DOHH2 (cell line): Measurements from ENCODE around the gene RNF34.

Source experiments
- H3F3A ChIP-seq: fragments of 200-600 bp; sonication (generic), shearing (Covaris generic); 2 replicates; pipeline ENCODE4 v1.6.0; 2016; ENCODE audit warnings: antibody characterized with exemption, mild to moderate bottlenecking; ENCODE audit not compliant: control insufficient read depth, insufficient read depth
- H3K27ac ChIP-seq: fragments of 200-600 bp; sonication (generic); 2 replicates; pipeline ENCODE4 v1.5.1; 2014; ENCODE audit warnings: low read depth, mild to moderate bottlenecking, low read length, moderate library complexity
- H3K27me3 ChIP-seq: fragments of 200-600 bp; sonication (generic); 2 replicates; pipeline ENCODE4 v1.6.1; 2014; ENCODE audit warnings: mild to moderate bottlenecking, low read length, mixed read lengths; ENCODE audit not compliant: control insufficient read depth
- H3K36me3 ChIP-seq: fragments of 200-600 bp; sonication (generic); 2 replicates; pipeline ENCODE4 v1.6.1; 2014; ENCODE audit warnings: mild to moderate bottlenecking, low read length, moderate library complexity, mixed read lengths; ENCODE audit not compliant: control insufficient read depth
- H3K4me1 ChIP-seq: fragments of 200-600 bp; sonication (generic); 2 replicates; pipeline ENCODE4 v1.6.1; 2014; ENCODE audit warnings: mild to moderate bottlenecking, low read length, mixed read lengths; ENCODE audit not compliant: control insufficient read depth
- H3K4me2 ChIP-seq: fragments of 200-600 bp; sonication (generic); 2 replicates; pipeline ENCODE4 v1.6.0; 2014; ENCODE audit warnings: mild to moderate bottlenecking, low read length, moderate library complexity
- H3K4me3 ChIP-seq: fragments of 200-600 bp; sonication (generic); 2 replicates; pipeline ENCODE4 v1.5.1; 2014; ENCODE audit warnings: mild to moderate bottlenecking, low read length, mixed read lengths
- H3K79me2 ChIP-seq: fragments of 200-600 bp; sonication (generic); 2 replicates; pipeline ENCODE4 v1.6.1; 2014; ENCODE audit warnings: mild to moderate bottlenecking, low read length, mixed read lengths; ENCODE audit not compliant: control insufficient read depth
- H3K9me2 ChIP-seq: fragments of 200-600 bp; sonication (generic); replicated peaks from 2 replicates; pipeline ENCODE4 v1.6.1; 2014; ENCODE audit warnings: mild to moderate bottlenecking, low read length, mixed read lengths; ENCODE audit not compliant: control insufficient read depth
- H3K9me3 ChIP-seq: fragments of 200-600 bp; sonication (generic); 2 replicates; pipeline ENCODE4 v1.6.1; 2014; ENCODE audit warnings: antibody characterized with exemption, low read length, mixed read lengths; ENCODE audit not compliant: control insufficient read depth, insufficient read depth
- H4K20me1 ChIP-seq: fragments of 200-600 bp; sonication (generic); 2 replicates; pipeline ENCODE4 v1.6.0; 2014; ENCODE audit warnings: low read depth, mild to moderate bottlenecking, antibody characterized with exemption, low read length, moderate library complexity; ENCODE audit not compliant: control insufficient read depth, insufficient read depth
- EZH2phosphoT487 ChIP-seq: fragments of 200-600 bp; sonication (generic); IDR thresholded peaks from 2 replicates; pipeline ENCODE4 v1.6.1; 2017; ENCODE audit warnings: borderline replicate concordance, mild to moderate bottlenecking, antibody characterized with exemption, low read length, moderate library complexity, mixed read lengths
- TF ChIP-seq, protein P1 (sequence below): fragments of 200-600 bp; sonication (generic); IDR thresholded peaks from one replicate; pipeline ENCODE4 v1.5.1; 2014; ENCODE audit warnings: antibody characterized with exemption, mild to moderate bottlenecking, low read depth, low read length; ENCODE audit not compliant: poor library complexity, severe bottlenecking

RNF34 gene

DNA sequence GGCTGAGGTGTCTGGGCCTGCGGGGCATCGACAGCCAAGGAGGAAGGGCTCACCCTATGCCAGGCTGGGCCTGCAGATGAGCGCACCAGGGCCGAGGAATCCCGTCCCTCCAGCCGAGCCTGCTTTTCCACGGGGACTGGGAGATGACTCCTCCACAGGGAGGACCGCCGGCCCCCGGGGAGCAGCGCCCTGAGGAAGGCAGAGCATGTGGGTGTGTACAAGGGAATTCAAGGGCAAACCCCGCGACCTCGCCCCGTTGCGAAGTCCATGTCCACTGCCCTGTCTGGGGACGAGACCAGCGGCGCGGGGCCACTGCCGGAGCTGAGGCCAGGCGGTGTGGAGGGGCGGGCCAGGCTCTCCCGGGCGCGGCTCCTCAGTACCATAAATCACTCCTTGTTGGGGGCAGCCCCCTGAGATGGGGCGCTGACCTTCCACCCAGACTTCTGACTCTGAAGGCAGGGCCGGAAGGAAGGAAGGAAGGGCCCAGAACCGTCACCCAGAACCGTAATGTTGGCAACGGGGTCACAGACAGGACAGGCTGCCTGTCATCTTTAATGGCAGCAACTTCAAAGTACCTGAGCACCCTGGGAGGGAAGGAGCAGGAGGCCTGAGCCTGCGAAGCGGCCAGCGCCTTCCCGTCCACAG, 52.5 kb downstream of the RNF34 start:
- H3K79me2 ChIP-seq, result peaks cover 95% of the 10 kb centered on the region
- no peak overlapping the region for H3K4me3 ChIP-seq

DNA sequence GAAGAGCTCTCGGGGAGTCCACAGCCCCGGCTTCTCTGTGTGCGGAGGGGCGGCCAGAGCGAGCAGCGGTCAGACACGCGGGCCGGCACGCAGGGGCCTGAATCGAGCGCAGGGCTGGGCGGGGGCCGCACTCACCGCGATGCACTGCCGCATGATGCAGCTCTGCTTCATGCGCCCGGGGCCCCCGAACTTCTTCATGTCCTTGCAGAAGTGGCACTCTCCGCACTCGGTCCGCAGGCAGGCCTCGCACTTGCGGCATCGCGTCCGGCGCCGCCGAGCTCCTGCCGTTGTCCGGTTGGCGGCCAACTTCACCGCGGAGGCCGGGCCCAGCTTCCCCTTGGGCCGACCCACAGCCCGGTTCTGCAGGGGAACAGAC, 53.1 kb downstream of the RNF34 start:
- Histone ChIP-seq H3K4me3 (no peak overlapping the region), H3K4me1 (0 out of 2 replicates have a peak, but pooled peaks cover 3% of the 10 kb centered on the region), H3K9me3 (no peaks in the 10 kb centered on the region), H3K9me2 (no peaks in the 10 kb centered on the region), H3K79me2 (peaks cover 98% of the 10 kb centered on the region), H3K27me3 (no peaks in the 10 kb centered on the region), H4K20me1 (peaks cover 13% of the 10 kb centered on the region), H3K36me3 (peaks cover 69% of the 10 kb centered on the region), H3F3A (no peaks in the 10 kb centered on the region; the same call in 1 of the 2 replicates), H3K4me2 (no peak overlapping the region), H3K27ac (no peak overlapping the region)
- TF ChIP-seq, protein P1, sequence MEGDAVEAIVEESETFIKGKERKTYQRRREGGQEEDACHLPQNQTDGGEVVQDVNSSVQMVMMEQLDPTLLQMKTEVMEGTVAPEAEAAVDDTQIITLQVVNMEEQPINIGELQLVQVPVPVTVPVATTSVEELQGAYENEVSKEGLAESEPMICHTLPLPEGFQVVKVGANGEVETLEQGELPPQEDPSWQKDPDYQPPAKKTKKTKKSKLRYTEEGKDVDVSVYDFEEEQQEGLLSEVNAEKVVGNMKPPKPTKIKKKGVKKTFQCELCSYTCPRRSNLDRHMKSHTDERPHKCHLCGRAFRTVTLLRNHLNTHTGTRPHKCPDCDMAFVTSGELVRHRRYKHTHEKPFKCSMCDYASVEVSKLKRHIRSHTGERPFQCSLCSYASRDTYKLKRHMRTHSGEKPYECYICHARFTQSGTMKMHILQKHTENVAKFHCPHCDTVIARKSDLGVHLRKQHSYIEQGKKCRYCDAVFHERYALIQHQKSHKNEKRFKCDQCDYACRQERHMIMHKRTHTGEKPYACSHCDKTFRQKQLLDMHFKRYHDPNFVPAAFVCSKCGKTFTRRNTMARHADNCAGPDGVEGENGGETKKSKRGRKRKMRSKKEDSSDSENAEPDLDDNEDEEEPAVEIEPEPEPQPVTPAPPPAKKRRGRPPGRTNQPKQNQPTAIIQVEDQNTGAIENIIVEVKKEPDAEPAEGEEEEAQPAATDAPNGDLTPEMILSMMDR, result no peak
- no peak for TF ChIP-seq EZH2phosphoT487

More for the DNA sequence above, 52.5 kb downstream of the RNF34 start:
- no peaks in the 10 kb centered on the region for H3K27me3 ChIP-seq
- H4K20me1 ChIP-seq, result peaks cover 13% of the 10 kb centered on the region
- H3K36me3 ChIP-seq, result peaks cover 65% of the 10 kb centered on the region
- no peaks in the 10 kb centered on the region; the same call in 1 of the 2 replicates for H3F3A ChIP-seq
- 0 out of 2 replicates have a peak, but pooled peaks cover 3% of the 10 kb centered on the region for H3K4me1 ChIP-seq
- no peaks in the 10 kb centered on the region for H3K9me2 ChIP-seq
- TF ChIP-seq, protein P1, result no peak
- TF ChIP-seq EZH2phosphoT487, result no peak
- H3K9me3 ChIP-seq, result no peaks in the 10 kb centered on the region
- H3K4me2 ChIP-seq, result no peak overlapping the region
- H3K27ac ChIP-seq, result no peak overlapping the region

DNA sequence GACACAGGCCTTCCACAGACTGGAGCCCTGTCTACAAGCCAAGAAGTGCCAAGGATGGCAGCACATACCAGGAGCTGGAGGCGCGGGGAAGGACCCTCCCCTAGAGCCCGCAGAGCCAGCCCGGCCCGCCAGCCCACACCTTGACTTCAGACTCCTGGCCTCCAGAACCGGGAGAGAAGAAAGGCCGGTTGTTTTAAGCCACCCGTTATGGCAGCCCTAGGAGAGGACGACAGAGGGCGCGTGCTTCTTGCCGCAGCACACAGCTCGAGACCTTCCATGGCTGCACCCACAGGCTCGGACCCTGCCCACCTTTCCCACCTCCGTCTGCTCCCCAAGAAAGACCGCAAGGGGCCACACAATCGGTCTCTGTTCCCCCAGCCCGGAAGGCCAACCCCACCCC, 53.7 kb downstream of the RNF34 start:
- Histone ChIP-seq H3K4me3 (no peak overlapping the region), H3K9me3 (no peaks in the 10 kb centered on the region), H3K36me3 (peaks cover 68% of the 10 kb centered on the region), H3K27me3 (no peaks in the 10 kb centered on the region), H3K79me2 (peaks cover 100% of the 10 kb centered on the region), H3K9me2 (no peaks in the 10 kb centered on the region), H3K4me2 (no peak overlapping the region), H3F3A (no peaks in the 10 kb centered on the region; the same call in 1 of the 2 replicates), H4K20me1 (peaks cover 13% of the 10 kb centered on the region), H3K27ac (no peak overlapping the region), H3K4me1 (0 out of 2 replicates have a peak, but pooled peaks cover 3% of the 10 kb centered on the region)
- TF ChIP-seq, protein P1, result no peak
- TF ChIP-seq EZH2phosphoT487, result no peak
